ENCODE measurements around the gene SETD7. TPM values are rescaled to one million over a fixed set of nuclear protein-coding genes. Genes with fewer than 3 reads are reported as not detected.

The SETD7 gene
- total RNA-seq, 6 donors from 2014 or later: 17.8 to 45.6 (median 34.0) TPM

DNA sequence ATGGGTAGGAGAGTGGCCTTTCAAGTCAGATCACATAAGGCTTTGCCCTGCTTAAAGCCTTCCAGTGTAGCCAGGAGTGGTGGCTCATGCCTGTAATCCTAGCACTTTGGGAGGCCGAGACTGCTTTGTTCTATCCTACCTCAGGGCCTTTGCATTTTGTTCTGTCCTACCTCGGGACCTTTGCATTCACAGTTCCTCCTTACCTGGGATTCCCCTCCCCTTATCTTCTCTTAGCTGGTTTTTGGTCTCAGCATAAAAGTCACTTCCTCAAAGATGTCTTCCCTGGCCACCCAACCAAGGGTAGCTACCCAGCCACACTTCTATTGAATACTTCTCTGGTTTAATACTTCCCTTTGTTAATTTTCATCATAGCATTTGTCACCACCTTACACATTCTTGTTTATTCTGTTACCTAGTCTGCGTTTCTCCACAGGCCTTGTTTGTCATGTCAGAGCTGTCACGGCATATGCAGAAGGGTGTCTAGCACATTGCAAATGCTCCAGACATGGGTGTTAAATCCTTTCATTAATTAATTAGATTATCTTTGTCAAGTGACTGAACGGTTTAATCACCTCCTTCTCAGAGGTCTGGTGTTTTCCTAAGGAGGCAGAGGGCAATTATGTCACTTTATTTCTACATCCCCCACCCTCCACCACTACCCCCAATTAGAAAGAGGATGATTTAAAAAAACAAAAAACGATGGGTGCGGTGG lies 11.3 kb upstream of the SETD7 start:
- H3K27me3 ChIP-seq: no peaks in the 10 kb centered on the region
- 84 to 89% methylated on average over 7 of the region's 7 CpGs for WGBS, 2 donors
- DNase-seq: no peak
- no peaks in the 10 kb centered on the region for H3K36me3 ChIP-seq
- no peaks in the 10 kb centered on the region for H3K4me1 ChIP-seq
- no peaks in the 10 kb centered on the region for H3K9me3 ChIP-seq
- no peak overlapping the region for H3K4me3 ChIP-seq
- TF ChIP-seq POLR2AphosphoS5 (IDR thresholded peaks at IDR 0.05): no peak
- no peak for ATAC-seq (ENCODE audit: low FRiP score in 2 of 2)
- H3K27ac ChIP-seq: no peak overlapping the region

DNA sequence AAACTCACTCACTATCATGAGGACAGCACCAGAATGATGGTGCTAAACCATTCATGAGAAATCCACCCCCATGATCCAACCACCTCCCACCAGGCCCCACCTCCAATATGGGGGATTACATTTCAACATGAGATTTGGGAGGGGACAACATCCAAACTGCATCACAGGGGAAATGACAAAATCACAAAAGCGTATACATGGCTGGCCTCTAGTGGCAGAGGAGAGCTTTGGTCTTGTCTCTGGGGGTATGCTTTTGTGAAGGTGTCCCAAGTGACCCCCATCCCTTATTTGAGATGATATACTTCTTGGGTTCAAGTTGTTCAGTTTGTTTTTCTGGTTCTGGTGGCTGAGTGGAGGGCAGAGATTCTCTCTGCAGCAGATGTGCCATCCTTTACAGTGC lies 8.5 kb upstream of the SETD7 start:
- H3K27me3 ChIP-seq: no peaks in the 10 kb centered on the region
- no peak overlapping the region for H3K4me3 ChIP-seq
- no peak for ATAC-seq (ENCODE audit: low FRiP score in 2 of 2)

DNA sequence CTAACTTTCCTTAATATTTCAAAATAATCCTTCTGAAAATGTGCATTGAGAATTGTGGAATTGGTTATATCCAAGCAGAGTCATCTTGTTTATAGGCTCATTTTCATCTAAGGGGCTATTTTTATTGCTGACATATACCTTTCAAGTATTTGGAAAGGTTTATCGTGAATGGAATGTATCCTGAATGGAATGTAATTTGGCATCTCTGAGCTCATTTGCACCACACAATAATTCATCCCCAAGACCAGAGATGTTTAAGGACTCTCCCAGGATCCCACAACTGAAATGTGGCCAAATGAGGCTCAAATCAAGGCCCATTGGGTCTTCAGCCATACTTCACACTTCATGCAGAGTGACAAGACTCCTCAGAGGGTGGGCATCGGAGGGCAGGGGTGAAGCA lies 7.5 kb upstream of the SETD7 start:
- DNase-seq (no peak), ATAC-seq (ENCODE audit: low FRiP score in 2 of 2) (no peak)
- Histone ChIP-seq H3K36me3 (no peaks in the 10 kb centered on the region), H3K27ac (no peak overlapping the region), H3K27me3 (no peaks in the 10 kb centered on the region), H3K9me3 (no peaks in the 10 kb centered on the region), H3K4me3 (no peak overlapping the region), H3K4me1 (peaks cover 5 to 16% (median 9%) of the 10 kb centered on the region in 4 donors)
- TF ChIP-seq POLR2AphosphoS5 (IDR thresholded peaks at IDR 0.05) (no peak), EP300 (IDR thresholded peaks at IDR 0.05) (no peak), POLR2A (IDR thresholded peaks at IDR 0.05) (no peak)
- TF ChIP-seq, protein P1, sequence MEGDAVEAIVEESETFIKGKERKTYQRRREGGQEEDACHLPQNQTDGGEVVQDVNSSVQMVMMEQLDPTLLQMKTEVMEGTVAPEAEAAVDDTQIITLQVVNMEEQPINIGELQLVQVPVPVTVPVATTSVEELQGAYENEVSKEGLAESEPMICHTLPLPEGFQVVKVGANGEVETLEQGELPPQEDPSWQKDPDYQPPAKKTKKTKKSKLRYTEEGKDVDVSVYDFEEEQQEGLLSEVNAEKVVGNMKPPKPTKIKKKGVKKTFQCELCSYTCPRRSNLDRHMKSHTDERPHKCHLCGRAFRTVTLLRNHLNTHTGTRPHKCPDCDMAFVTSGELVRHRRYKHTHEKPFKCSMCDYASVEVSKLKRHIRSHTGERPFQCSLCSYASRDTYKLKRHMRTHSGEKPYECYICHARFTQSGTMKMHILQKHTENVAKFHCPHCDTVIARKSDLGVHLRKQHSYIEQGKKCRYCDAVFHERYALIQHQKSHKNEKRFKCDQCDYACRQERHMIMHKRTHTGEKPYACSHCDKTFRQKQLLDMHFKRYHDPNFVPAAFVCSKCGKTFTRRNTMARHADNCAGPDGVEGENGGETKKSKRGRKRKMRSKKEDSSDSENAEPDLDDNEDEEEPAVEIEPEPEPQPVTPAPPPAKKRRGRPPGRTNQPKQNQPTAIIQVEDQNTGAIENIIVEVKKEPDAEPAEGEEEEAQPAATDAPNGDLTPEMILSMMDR (IDR thresholded peaks at IDR 0.05): no peak
- 93 to 97% methylated on average over 2 of the region's 2 CpGs for WGBS, 2 donors

More for the DNA sequence above, 8.5 kb upstream of the SETD7 start:
- H3K27ac ChIP-seq: no peak overlapping the region
- DNase-seq: no peak
- H3K4me1 ChIP-seq: peaks cover 5 to 12% (median 7%) of the 10 kb centered on the region in 4 donors
- WGBS, 2 donors: 90 to 100% methylated on average over 1 of the region's 1 CpG
- TF ChIP-seq EP300 (IDR thresholded peaks at IDR 0.05): no peak
- TF ChIP-seq, protein P1 (IDR thresholded peaks at IDR 0.05): no peak
- no peak for TF ChIP-seq POLR2A (IDR thresholded peaks at IDR 0.05)
- TF ChIP-seq POLR2AphosphoS5 (IDR thresholded peaks at IDR 0.05): no peak
- H3K9me3 ChIP-seq: no peaks in the 10 kb centered on the region
- H3K36me3 ChIP-seq: no peaks in the 10 kb centered on the region

DNA sequence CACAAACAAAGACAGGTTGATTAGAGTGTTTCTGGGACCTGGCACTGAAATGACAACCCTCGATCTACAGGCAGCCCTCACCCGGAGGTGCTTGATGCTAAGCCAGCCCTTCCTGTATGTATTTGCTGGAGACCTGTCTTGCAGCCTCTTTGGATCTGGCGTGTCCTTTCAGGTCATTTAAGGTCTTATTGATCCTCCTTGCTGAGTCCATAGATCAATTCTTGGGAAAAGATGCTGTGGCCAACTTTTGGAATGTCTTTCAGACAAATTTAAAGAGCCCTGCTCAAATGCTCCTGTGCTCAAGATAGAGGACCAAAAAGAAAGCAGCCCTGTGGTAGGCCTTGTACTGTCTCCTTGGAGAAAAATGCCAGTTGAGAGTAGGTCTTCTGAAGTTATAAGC lies 6.8 kb upstream of the SETD7 start:
- DNase-seq: no peak
- TF ChIP-seq EP300 (IDR thresholded peaks at IDR 0.05): no peak
- no peak for TF ChIP-seq POLR2A (IDR thresholded peaks at IDR 0.05)
- TF ChIP-seq POLR2AphosphoS5 (IDR thresholded peaks at IDR 0.05): no peak
- TF ChIP-seq, protein P1 (IDR thresholded peaks at IDR 0.05): no peak
- H3K27ac ChIP-seq: no peak overlapping the region
- H3K9me3 ChIP-seq: no peaks in the 10 kb centered on the region
- H3K4me1 ChIP-seq: peaks cover 5 to 21% (median 12%) of the 10 kb centered on the region in 4 donors
- no peak overlapping the region for H3K4me3 ChIP-seq
- no peaks in the 10 kb centered on the region for H3K27me3 ChIP-seq
- ATAC-seq (ENCODE audit: low FRiP score in 2 of 2): no peak
- 94 to 97% methylated on average over 3 of the region's 3 CpGs for WGBS, 2 donors
- no peaks in the 10 kb centered on the region for H3K36me3 ChIP-seq

DNA sequence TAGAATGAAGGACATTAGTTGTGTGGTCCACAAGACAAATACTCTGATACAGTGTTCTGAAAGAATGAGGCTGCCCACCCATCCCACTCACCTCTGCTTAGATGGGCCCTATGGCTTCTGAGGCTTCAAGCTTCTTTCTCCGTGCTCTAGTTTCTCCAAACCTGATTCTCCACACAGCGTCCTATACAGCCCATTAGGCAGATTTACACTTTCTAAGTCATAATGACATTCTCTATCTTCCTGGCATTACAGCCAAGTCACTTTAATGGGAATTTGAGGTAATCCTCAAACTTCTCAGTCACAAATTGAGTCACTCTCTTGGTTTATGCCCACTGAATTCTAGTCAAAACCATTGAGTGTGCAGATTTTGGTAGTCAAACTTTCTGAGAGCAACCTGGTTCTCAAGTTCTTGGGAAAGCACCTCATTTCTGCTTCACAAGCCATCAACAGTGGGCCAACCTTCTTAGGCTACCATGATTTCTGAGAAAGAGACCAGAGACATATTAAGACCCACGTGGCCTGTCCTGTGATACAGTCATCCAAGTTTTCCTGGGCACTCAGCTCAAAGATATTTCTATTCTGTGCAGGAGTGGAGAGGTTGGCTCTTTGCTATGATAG lies 6.2 kb upstream of the SETD7 start:
- no peak overlapping the region for H3K27ac ChIP-seq
- no peak for DNase-seq
- H3K4me3 ChIP-seq: no peak overlapping the region
- H3K36me3 ChIP-seq: no peaks in the 10 kb centered on the region
- TF ChIP-seq EP300 (IDR thresholded peaks at IDR 0.05) (no peak), POLR2AphosphoS5 (IDR thresholded peaks at IDR 0.05) (no peak), POLR2A (IDR thresholded peaks at IDR 0.05) (no peak)
- TF ChIP-seq, protein P1 (IDR thresholded peaks at IDR 0.05): no peak
- no peaks in the 10 kb centered on the region for H3K27me3 ChIP-seq
- no peak for ATAC-seq (ENCODE audit: low FRiP score in 2 of 2)
- no peaks in the 10 kb centered on the region for H3K9me3 ChIP-seq
- 93 to 95% methylated on average over 3 of the region's 3 CpGs for WGBS, 2 donors
- peaks cover 12 to 27% (median 19%) of the 10 kb centered on the region in 4 donors for H3K4me1 ChIP-seq
